HCT116 (cell line): ENCODE data around the gene MICU2. TPM values are rescaled to one million over a fixed set of nuclear protein-coding genes. Genes with fewer than 3 reads are reported as not detected.

Source experiments
- ATAC-seq: fragments of 200-7000 bp; cut with Tn5 transposase; 2 replicates; pipeline ENCODE4 v1.9.1; 2020; ENCODE audit warnings: mild to moderate bottlenecking, moderate library complexity
- BruUV-seq: library from RNA; stranded (reverse); fragments of 400-500 nt; replicated peaks from 2 replicates; lab custom pipeline; 2021; lab: Mats Ljungman, UMichigan
- CTCF ChIA-PET: fragments of 300-600 bp; sonication (Branson Sonifier 250); formaldehyde crosslinking; loops from one replicate; lab custom pipeline; 2021; ENCODE audit warnings: antibody characterized with exemption; lab: Charles Lee
- POLR2A ChIA-PET: fragments of 300-600, 350-600 bp; sonication (Branson Sonifier 250); formaldehyde crosslinking; loops from one replicate; lab custom pipeline; 2021; ENCODE audit warnings: antibody characterized with exemption; lab: Charles Lee
- RAD21 ChIA-PET, 2 experiments: fragments of 300-600 bp; sonication (Branson Sonifier 250); formaldehyde crosslinking; loops; one replicate each; lab custom pipeline; 2023; ENCODE audit warnings: low total read pairs in 2 of 2; ENCODE audit not compliant: uncharacterized antibody in 2 of 2, unreplicated experiment in 2 of 2, low non-redundant PET in 1 of 2; lab: Charles Lee
- DNase-seq: peaks from one replicate; pipeline ENCODE4 v3.0.0-alpha.2; 2010; ENCODE audit warnings: low read depth, low spot score
- H2AFZ ChIP-seq: fragments of 200-600 bp; shearing (Covaris generic), sonication (generic); 2 replicates; pipeline ENCODE4 v1.6.1; 2017; ENCODE audit warnings: low read depth, mixed run types, mixed read lengths, antibody characterized with exemption, low read length; ENCODE audit not compliant: poor library complexity, severe bottlenecking
- H3K27ac ChIP-seq: 2 replicates; pipeline ENCODE4 v1.5.1; 2012; ENCODE audit warnings: low read depth, low read length
- H3K27me3 ChIP-seq: fragments of 200-600 bp; sonication (generic); 2 replicates; pipeline ENCODE4 v1.6.1; 2016; ENCODE audit warnings: mixed run types, low read length, mixed read lengths; ENCODE audit not compliant: insufficient read depth
- H3K36me3 ChIP-seq, 2 experiments: fragments of 200-500 bp in 1 of 2; fragments of 200-600 bp in 1 of 2; sonication (Bioruptor generic) in 1 of 2; sonication (generic) in 1 of 2; 2 replicates each; pipeline versions ENCODE4 v1.5.1 to v1.6.1; 2014 to 2016; ENCODE audit warnings: low read length in 2 of 2, inconsistent platforms in 1 of 2, mixed read lengths in 1 of 2, mixed run types in 1 of 2; ENCODE audit not compliant: insufficient read depth in 2 of 2, control insufficient read depth in 1 of 2
- H3K4me1 ChIP-seq, 2 experiments: fragments of 200-600 bp in 1 of 2; sonication (generic) in 1 of 2; 2 replicates each; pipeline versions ENCODE4 v1.5.1 to v1.6.1; 2012 to 2017; ENCODE audit warnings: low read length in 2 of 2, inconsistent platforms in 1 of 2, mild to moderate bottlenecking in 1 of 2, mixed read lengths in 1 of 2, mixed run types in 1 of 2, moderate library complexity in 1 of 2; ENCODE audit not compliant: insufficient read depth in 2 of 2, control insufficient read depth in 1 of 2
- H3K4me2 ChIP-seq: fragments of 200-600 bp; sonication (generic); 2 replicates; pipeline ENCODE4 v1.6.1; 2017; ENCODE audit warnings: mixed run types, low read length, mixed read lengths
- H3K4me3 ChIP-seq, 2 experiments: fragments of 200-600 bp in 1 of 2; sonication (generic) in 1 of 2; replicated peaks in 1 of 2; 2 replicates each; pipeline ENCODE4 v1.5.1; 2011 to 2016; ENCODE audit warnings: low read length in 2 of 2, control low read depth in 1 of 2, low read depth in 1 of 2, mild to moderate bottlenecking in 1 of 2, mixed read lengths in 1 of 2, mixed run types in 1 of 2
- H3K79me2 ChIP-seq: fragments of 200-600 bp; sonication (generic); 2 replicates; pipeline ENCODE4 v1.6.1; 2017; ENCODE audit warnings: mild to moderate bottlenecking, mixed run types, low read length, moderate library complexity, mixed read lengths; ENCODE audit not compliant: insufficient read depth
- H3K9ac ChIP-seq: fragments of 200-600 bp; sonication (generic); 2 replicates; pipeline ENCODE4 v1.6.1; 2016; ENCODE audit warnings: low read length, mixed read lengths
- H3K9me2 ChIP-seq: fragments of 200-600 bp; sonication (generic), shearing (Covaris generic); 2 replicates; pipeline ENCODE4 v1.6.1; 2017; ENCODE audit warnings: mixed run types, mild to moderate bottlenecking, moderate library complexity; ENCODE audit not compliant: insufficient read depth
- H3K9me3 ChIP-seq, 2 experiments: fragments of 200-500 bp in 1 of 2; fragments of 200-600 bp in 1 of 2; sonication (Bioruptor generic) in 1 of 2; sonication (generic) in 1 of 2; 2 replicates each; pipeline ENCODE4 v1.6.1; 2014 to 2017; ENCODE audit warnings: low read length in 2 of 2, mixed read lengths in 2 of 2, inconsistent platforms in 1 of 2, low read depth in 1 of 2, mild to moderate bottlenecking in 1 of 2, mixed run types in 1 of 2, moderate library complexity in 1 of 2; ENCODE audit not compliant: control insufficient read depth in 1 of 2, insufficient read depth in 1 of 2
- H4K20me1 ChIP-seq: fragments of 200-600 bp; sonication (generic), shearing (Covaris generic); 2 replicates; pipeline ENCODE4 v1.6.1; 2017; ENCODE audit warnings: mixed run types, mild to moderate bottlenecking, moderate library complexity; ENCODE audit not compliant: insufficient read depth
- ELF1 ChIP-seq: IDR thresholded peaks from 2 replicates; pipeline ENCODE4 v1.6.1; 2012; ENCODE audit warnings: low read depth, borderline replicate concordance
- EZH2 ChIP-seq: fragments of 200-600 bp; sonication (generic); IDR thresholded peaks from 2 replicates; pipeline ENCODE4 v1.6.1; 2017; ENCODE audit warnings: antibody characterized with exemption, mixed run types
- FOSL1 ChIP-seq: IDR thresholded peaks from 2 replicates; pipeline ENCODE4 v1.6.1; 2012; ENCODE audit warnings: low read depth
- JUND ChIP-seq: IDR thresholded peaks from 2 replicates; pipeline ENCODE4 v1.6.1; 2012
- MAX ChIP-seq: IDR thresholded peaks from 2 replicates; pipeline ENCODE4 v1.6.1; 2012
- POLR2A ChIP-seq: IDR thresholded peaks from 2 replicates; pipeline ENCODE4 v1.7.0; 2011; ENCODE audit warnings: borderline replicate concordance; ENCODE audit not compliant: insufficient read depth, insufficient read length; ENCODE audit errors: extremely low read depth
- RAD21 ChIP-seq: IDR thresholded peaks from 2 replicates; pipeline ENCODE4 v1.6.1; 2012; ENCODE audit warnings: low read depth, mild to moderate bottlenecking
- SRF ChIP-seq: IDR thresholded peaks from 2 replicates; pipeline ENCODE4 v1.6.1; 2012; ENCODE audit warnings: low read depth
- TCF7L2 ChIP-seq: IDR thresholded peaks from 2 replicates; pipeline ENCODE4 v1.7.0; 2011; ENCODE audit warnings: borderline replicate concordance, inconsistent platforms; ENCODE audit not compliant: insufficient read depth, insufficient read length; ENCODE audit errors: extremely low read depth
- ZFX ChIP-seq: fragments of 450-650 bp; IDR thresholded peaks from 2 replicates; pipeline ENCODE4 v1.6.1; 2017
- ZNF274 ChIP-seq: fragments of 200-500 bp; sonication (Bioruptor generic); IDR thresholded peaks from 2 replicates; pipeline ENCODE4 v1.6.1; 2014; ENCODE audit warnings: mild to moderate bottlenecking, low read depth, low read length, inconsistent platforms
- intact Hi-C: fragments of 100-400 bp; cut with micrococcal nuclease; formaldehyde crosslinking; loops from 2 replicates; pipeline ENCODE4 v1.10.0; 2022
- total RNA-seq: library from RNA; stranded (reverse); gene quantifications from one replicate; pipeline ENCODE4 v1.2.1, GENCODE V29; 2021; ENCODE audit not compliant: unreplicated experiment
- TF ChIP-seq, protein P1 (sequence below): IDR thresholded peaks from 2 replicates; pipeline ENCODE4 v1.6.1; 2012

The MICU2 gene
- total RNA-seq, 1 experiment from 2014 or later = 41.0 TPM

DNA sequence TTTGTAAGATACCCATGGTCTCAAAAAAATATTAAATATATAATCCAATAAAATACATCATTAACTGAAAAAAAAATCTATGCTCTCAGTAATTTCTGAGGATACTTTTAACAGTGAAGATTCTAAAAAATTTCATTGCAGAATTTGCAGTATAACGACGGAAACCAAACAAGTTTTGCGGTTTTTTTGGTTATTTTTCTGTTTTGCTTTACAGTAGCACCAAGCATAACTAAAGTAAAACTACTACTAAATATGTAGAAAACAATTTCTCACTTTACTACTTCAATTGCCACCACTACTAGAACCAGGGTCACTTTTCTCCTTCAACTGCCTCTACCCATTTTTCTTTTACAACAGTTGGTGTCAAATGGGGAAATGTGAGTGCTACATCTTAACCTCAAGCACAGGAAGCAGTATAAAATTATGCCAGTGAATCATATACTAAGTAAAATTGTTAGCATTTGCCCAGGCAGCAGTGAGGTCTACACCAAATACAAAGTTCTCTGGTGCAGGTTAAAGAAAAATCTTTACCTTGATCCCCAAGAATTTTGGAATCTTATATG lies 24.1 kb downstream of the MICU2 start (continued):
- no peak for TF ChIP-seq MAX
- no peak for TF ChIP-seq JUND
- no peak for TF ChIP-seq TCF7L2
- no peak for TF ChIP-seq POLR2A
- no peak for TF ChIP-seq RAD21
- no peak for TF ChIP-seq EZH2
- TF ChIP-seq, protein P1, sequence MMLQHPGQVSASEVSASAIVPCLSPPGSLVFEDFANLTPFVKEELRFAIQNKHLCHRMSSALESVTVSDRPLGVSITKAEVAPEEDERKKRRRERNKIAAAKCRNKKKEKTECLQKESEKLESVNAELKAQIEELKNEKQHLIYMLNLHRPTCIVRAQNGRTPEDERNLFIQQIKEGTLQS = no peak
- TF ChIP-seq, all 23 proteins: peak for 0

GRCh38 chr13:21578748-21579147 lies 25.2 kb downstream of the MICU2 start:
- H4K20me1 ChIP-seq = no peaks in the 10 kb centered on the region
- peaks cover 3 to 5% of the 10 kb centered on the region in 2 experiments; a peak in 2 of 4 replicates for H3K9me3 ChIP-seq
- no peak overlapping the region for H2AFZ ChIP-seq
- H3K4me3 ChIP-seq = no peak overlapping the region
- intact Hi-C loops = no loop called here
- RAD21 ChIA-PET = no interaction called here
- no TSS peak for BruUV-seq
- no peaks in the 10 kb centered on the region for H3K27me3 ChIP-seq
- ATAC-seq (no peak), DNase-seq (no peak)
- H3K4me2 ChIP-seq = no peak overlapping the region
- H3K27ac ChIP-seq = no peak overlapping the region
- no peaks in the 10 kb centered on the region for H3K9me2 ChIP-seq
- 0 out of 4 replicates have a peak, but pooled peaks cover 0 to 2% of the 10 kb centered on the region in 2 experiments for H3K4me1 ChIP-seq
- TF ChIP-seq ZNF274 = no peak
- no peak for TF ChIP-seq ZFX
- no peak for TF ChIP-seq EZH2
- no peak for TF ChIP-seq ELF1
- no peak for TF ChIP-seq MAX
- TF ChIP-seq RAD21 = no peak
- no peak for TF ChIP-seq SRF
- TF ChIP-seq FOSL1 = no peak
- no peak for TF ChIP-seq POLR2A
- no peak for TF ChIP-seq JUND
- TF ChIP-seq, protein P1 = no peak
- peaks cover 47% of the 10 kb centered on the region for H3K79me2 ChIP-seq
- no peaks in the 10 kb centered on the region for H3K36me3 ChIP-seq
- H3K9ac ChIP-seq = no peak overlapping the region
- POLR2A ChIA-PET = no interaction called here
- CTCF ChIA-PET = no interaction called here
